Measurements from ENCODE around the gene SETBP1.

DNA sequence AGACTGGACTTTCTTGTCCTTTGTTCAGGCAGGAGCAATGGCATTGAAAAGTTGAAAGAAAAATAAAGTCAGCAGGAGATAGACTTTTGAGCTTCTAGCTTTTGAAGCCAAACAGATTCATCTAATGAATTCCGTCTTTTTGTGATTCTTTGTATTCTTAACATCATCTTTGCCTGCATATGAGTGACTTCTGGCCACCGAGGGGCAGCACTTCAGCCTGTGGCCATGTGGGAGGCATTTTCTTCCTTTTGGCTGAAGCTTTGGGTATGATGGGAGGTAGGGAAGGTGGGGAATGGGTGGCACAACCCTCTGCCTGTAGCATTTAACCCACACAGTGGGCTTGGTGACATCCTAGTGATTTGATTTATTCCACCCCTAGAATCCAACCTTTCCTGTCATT lies 220.6 kb downstream of the SETBP1 start:
- TF ChIP-seq EZH2 (IDR thresholded peaks at IDR 0.05) = no peak
- TF ChIP-seq, protein P1, sequence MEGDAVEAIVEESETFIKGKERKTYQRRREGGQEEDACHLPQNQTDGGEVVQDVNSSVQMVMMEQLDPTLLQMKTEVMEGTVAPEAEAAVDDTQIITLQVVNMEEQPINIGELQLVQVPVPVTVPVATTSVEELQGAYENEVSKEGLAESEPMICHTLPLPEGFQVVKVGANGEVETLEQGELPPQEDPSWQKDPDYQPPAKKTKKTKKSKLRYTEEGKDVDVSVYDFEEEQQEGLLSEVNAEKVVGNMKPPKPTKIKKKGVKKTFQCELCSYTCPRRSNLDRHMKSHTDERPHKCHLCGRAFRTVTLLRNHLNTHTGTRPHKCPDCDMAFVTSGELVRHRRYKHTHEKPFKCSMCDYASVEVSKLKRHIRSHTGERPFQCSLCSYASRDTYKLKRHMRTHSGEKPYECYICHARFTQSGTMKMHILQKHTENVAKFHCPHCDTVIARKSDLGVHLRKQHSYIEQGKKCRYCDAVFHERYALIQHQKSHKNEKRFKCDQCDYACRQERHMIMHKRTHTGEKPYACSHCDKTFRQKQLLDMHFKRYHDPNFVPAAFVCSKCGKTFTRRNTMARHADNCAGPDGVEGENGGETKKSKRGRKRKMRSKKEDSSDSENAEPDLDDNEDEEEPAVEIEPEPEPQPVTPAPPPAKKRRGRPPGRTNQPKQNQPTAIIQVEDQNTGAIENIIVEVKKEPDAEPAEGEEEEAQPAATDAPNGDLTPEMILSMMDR (IDR thresholded peaks at IDR 0.05 in 2 of 3, conservative IDR thresholded peaks at IDR 0.05 in 1 of 3; ENCODE audit: borderline replicate concordance in 1 of 3, insufficient read depth in 1 of 3, low read depth in 2 of 3, low read length in 2 of 3) = no peak
- no peak for TF ChIP-seq RAD21 (IDR thresholded peaks at IDR 0.05; ENCODE audit: low read depth)
- TF ChIP-seq CEBPB (IDR thresholded peaks at IDR 0.05; ENCODE audit: low read depth) = no peak
- no peak for TF ChIP-seq CBX3 (IDR thresholded peaks at IDR 0.05; ENCODE audit: low read depth)
- TF ChIP-seq, protein P2, sequence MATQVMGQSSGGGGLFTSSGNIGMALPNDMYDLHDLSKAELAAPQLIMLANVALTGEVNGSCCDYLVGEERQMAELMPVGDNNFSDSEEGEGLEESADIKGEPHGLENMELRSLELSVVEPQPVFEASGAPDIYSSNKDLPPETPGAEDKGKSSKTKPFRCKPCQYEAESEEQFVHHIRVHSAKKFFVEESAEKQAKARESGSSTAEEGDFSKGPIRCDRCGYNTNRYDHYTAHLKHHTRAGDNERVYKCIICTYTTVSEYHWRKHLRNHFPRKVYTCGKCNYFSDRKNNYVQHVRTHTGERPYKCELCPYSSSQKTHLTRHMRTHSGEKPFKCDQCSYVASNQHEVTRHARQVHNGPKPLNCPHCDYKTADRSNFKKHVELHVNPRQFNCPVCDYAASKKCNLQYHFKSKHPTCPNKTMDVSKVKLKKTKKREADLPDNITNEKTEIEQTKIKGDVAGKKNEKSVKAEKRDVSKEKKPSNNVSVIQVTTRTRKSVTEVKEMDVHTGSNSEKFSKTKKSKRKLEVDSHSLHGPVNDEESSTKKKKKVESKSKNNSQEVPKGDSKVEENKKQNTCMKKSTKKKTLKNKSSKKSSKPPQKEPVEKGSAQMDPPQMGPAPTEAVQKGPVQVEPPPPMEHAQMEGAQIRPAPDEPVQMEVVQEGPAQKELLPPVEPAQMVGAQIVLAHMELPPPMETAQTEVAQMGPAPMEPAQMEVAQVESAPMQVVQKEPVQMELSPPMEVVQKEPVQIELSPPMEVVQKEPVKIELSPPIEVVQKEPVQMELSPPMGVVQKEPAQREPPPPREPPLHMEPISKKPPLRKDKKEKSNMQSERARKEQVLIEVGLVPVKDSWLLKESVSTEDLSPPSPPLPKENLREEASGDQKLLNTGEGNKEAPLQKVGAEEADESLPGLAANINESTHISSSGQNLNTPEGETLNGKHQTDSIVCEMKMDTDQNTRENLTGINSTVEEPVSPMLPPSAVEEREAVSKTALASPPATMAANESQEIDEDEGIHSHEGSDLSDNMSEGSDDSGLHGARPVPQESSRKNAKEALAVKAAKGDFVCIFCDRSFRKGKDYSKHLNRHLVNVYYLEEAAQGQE (IDR thresholded peaks at IDR 0.05; ENCODE audit: low read depth) = no peak
- no peak for TF ChIP-seq JUND (IDR thresholded peaks at IDR 0.05)
